ENCODE data around the gene SCN8A. TPM values are rescaled to one million over a fixed set of nuclear protein-coding genes. Genes with fewer than 3 reads are reported as not detected.
"Not testable (repeated sequence)": the region's sequence is repeated elsewhere in the genome, so short reads cannot be mapped to it uniquely, and the experiment has no call there.

The SCN8A gene
- total and polyA plus RNA-seq, 2 experiments from 2014 or later = 1.1 to 2.6 TPM

- no peak overlapping the region for H3K27ac ChIP-seq
- H3K36me3 ChIP-seq (replicated peaks; ENCODE audit: insufficient read depth, low read depth) = no peaks in the 10 kb centered on the region
- H3K27me3 ChIP-seq = peaks cover 2% of the 10 kb centered on the region
- no peak overlapping the region for H3K4me3 ChIP-seq
- no peaks in the 10 kb centered on the region for H4K20me1 ChIP-seq (ENCODE audit: insufficient read depth, poor library complexity, severe bottlenecking)
- H3K4me1 ChIP-seq (ENCODE audit: insufficient read depth) = no peaks in the 10 kb centered on the region
- no peaks in the 10 kb centered on the region for H3K79me2 ChIP-seq
- no peak for DNase-seq (ENCODE audit: low spot score)
- no peak overlapping the region for H3K4me2 ChIP-seq
- H3K9me2 ChIP-seq (replicated peaks; ENCODE audit: insufficient read depth) = no peaks in the 10 kb centered on the region
- H2AFZ ChIP-seq = no peak overlapping the region
- no peak for TF ChIP-seq EZH2phosphoT487 (IDR thresholded peaks at IDR 0.05; ENCODE audit: low read depth, severe bottlenecking, unreplicated experiment)
- TF ChIP-seq EZH2 (IDR thresholded peaks at IDR 0.05; ENCODE audit: borderline replicate concordance) = no peak
- no peak for TF ChIP-seq CTCF (IDR thresholded peaks at IDR 0.05; ENCODE audit: poor library complexity)
- no peaks in the 10 kb centered on the region for H3K9me3 ChIP-seq (ENCODE audit: low read depth)
- whole genome bisulfite sequencing (ENCODE audit: low lambda C conversion rate, missing lambda C conversion rate) = 58% methylated on average over 2 of the region's 2 CpGs
Measured at GRCh38 chr12:51548241-51548640, 42.8 kb upstream of the SCN8A start.

DNA sequence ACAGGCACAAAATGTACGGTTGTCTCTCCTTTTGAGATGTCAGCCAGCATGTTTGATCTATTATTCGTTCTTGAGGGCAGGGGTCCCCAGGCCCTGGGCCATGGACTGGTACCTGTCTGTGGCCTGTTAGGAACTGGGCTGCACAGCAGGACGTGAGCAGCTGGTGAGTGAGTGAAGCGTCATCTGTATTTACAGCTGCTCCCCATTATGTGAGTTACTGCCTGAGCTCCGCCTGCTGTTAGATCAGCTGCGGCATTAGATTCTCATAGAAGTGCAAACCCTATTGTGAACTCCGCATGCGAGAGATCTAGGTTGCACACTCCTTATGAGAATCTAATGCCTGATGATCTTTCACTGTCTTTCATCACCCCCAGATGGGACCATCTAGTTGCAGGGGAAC lies 41.4 kb upstream of the SCN8A start:
- 78% methylated on average over 8 of the region's 8 CpGs for WGBS (ENCODE audit: low lambda C conversion rate, missing lambda C conversion rate)
- H3K27ac ChIP-seq = no peak overlapping the region
- H2AFZ ChIP-seq = no peak overlapping the region
- no peak overlapping the region for H3K4me3 ChIP-seq
- no peaks in the 10 kb centered on the region for H3K79me2 ChIP-seq
- H3K36me3 ChIP-seq (replicated peaks; ENCODE audit: insufficient read depth, low read depth) = no peaks in the 10 kb centered on the region
- DNase-seq (ENCODE audit: low spot score) = no peak
- no peak overlapping the region for H3K4me2 ChIP-seq
- no peaks in the 10 kb centered on the region for H3K9me2 ChIP-seq (replicated peaks; ENCODE audit: insufficient read depth)
- H3K27me3 ChIP-seq = peaks cover 2% of the 10 kb centered on the region
- no peaks in the 10 kb centered on the region for H3K4me1 ChIP-seq (ENCODE audit: insufficient read depth)
- no peaks in the 10 kb centered on the region for H4K20me1 ChIP-seq (ENCODE audit: insufficient read depth, poor library complexity, severe bottlenecking)
- H3K9me3 ChIP-seq (ENCODE audit: low read depth) = no peaks in the 10 kb centered on the region
- TF ChIP-seq EZH2phosphoT487 (IDR thresholded peaks at IDR 0.05; ENCODE audit: low read depth, severe bottlenecking, unreplicated experiment) (no peak), CTCF (IDR thresholded peaks at IDR 0.05; ENCODE audit: poor library complexity) (no peak), EZH2 (IDR thresholded peaks at IDR 0.05; ENCODE audit: borderline replicate concordance) (no peak)

DNA sequence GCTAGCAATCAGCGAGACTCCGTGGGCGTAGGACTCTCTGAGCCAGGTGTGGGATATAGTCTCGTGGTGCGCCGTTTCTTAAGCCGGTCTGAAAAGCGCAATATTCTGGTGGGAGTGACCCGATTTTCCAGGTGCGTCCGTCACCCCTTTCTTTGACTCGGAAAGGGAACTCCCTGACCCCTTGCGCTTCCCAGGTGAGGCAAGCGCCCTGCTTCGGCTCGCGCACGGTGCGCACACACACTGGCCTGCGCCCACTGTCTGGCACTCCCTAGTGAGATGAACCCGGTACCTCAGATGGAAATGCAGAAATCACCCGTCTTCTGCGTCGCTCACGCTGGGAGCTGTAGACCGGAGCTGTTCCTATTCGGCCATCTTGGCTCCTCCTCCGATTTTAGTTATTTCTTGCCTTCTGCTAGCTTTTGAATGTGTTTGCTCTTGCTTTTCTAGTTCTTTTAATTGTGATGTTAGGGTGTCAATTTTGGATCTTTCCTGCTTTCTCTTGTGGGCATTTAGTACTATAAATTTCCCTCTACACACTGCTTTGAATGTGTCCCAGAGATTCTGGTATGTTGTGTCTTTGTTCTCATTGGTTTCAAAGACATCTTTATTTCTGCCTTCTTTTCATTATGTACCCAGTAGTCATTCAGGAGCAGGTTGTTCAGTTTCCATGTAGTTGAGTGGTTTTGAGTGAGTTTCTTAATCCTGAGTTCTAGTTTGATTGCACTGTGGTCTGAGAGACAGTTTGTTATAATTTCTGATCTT lies 22.6 kb upstream of the SCN8A start:
- H3K79me2 ChIP-seq; H3K27ac ChIP-seq; H3K9me3 ChIP-seq (ENCODE audit: low read depth); H3K9me2 ChIP-seq (replicated peaks; ENCODE audit: insufficient read depth); H3K4me1 ChIP-seq (ENCODE audit: insufficient read depth); H3K27me3 ChIP-seq; H3K4me3 ChIP-seq; H4K20me1 ChIP-seq (ENCODE audit: insufficient read depth, poor library complexity, severe bottlenecking); H2AFZ ChIP-seq; H3K36me3 ChIP-seq (replicated peaks; ENCODE audit: insufficient read depth, low read depth); H3K4me2 ChIP-seq; DNase-seq (ENCODE audit: low spot score): not testable (repeated sequence)
- 72% methylated on average over 14 of the region's 28 CpGs for WGBS (ENCODE audit: low lambda C conversion rate, missing lambda C conversion rate)

DNA sequence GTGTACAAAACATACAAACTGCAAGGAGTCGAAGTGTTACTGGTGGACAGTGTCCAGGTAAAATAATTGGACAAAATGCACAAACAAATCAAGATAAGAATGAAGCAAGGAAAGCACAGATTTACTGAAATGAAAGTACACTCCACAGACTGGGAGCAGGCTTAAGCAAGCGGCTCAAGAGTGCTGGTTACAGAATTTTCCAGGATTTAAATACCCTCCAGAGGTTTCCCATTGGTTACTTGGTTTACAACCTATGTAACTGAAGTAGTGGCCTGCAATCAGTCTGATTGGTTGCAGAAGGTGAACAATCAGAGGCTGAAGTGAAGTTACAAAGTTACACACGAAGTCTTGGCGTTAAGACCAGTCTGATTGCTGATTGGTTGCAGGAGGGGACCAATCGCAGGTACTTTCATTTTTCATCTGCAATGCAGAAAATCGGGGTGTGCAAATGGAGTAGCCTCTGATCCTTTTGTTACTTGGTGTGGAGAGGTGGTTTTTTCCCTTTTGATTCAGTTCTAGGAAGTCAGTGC lies 11.6 kb upstream of the SCN8A start:
- Histone ChIP-seq H3K79me2 (no peaks in the 10 kb centered on the region), H3K4me3 (no peak overlapping the region), H3K9me2 (replicated peaks; ENCODE audit: insufficient read depth) (no peaks in the 10 kb centered on the region), H4K20me1 (ENCODE audit: insufficient read depth, poor library complexity, severe bottlenecking) (no peaks in the 10 kb centered on the region), H3K36me3 (replicated peaks; ENCODE audit: insufficient read depth, low read depth) (no peaks in the 10 kb centered on the region), H2AFZ (no peak overlapping the region), H3K9me3 (ENCODE audit: low read depth) (no peaks in the 10 kb centered on the region), H3K27ac (no peak overlapping the region), H3K4me2 (no peak overlapping the region), H3K27me3 (no peaks in the 10 kb centered on the region), H3K4me1 (ENCODE audit: insufficient read depth) (no peaks in the 10 kb centered on the region)
- no peak for DNase-seq (ENCODE audit: low spot score)
- TF ChIP-seq CTCF (IDR thresholded peaks at IDR 0.05; ENCODE audit: poor library complexity) (no peak), EZH2 (IDR thresholded peaks at IDR 0.05; ENCODE audit: borderline replicate concordance) (no peak), EZH2phosphoT487 (IDR thresholded peaks at IDR 0.05; ENCODE audit: low read depth, severe bottlenecking, unreplicated experiment) (no peak)
- WGBS (ENCODE audit: low lambda C conversion rate, missing lambda C conversion rate) = 89% methylated on average over 6 of the region's 6 CpGs
